PFSK-1 (cell line): ENCODE data around the gene FERMT1.

Experiments used
- FOXP2 ChIP-seq: optimal IDR thresholded peaks from 2 replicates; pipeline ENCODE3; 2011; ENCODE audit warnings: borderline replicate concordance, control low read depth, inconsistent platforms; ENCODE audit not compliant: insufficient read depth; ENCODE audit errors: extremely low read length, extremely low read depth
- POLR2AphosphoS5 ChIP-seq: IDR thresholded peaks from 2 replicates; pipeline ENCODE4 v1.6.1; 2012; ENCODE audit warnings: low read depth, mild to moderate bottlenecking, control low read depth, low read length, moderate library complexity
- SIN3A ChIP-seq: IDR thresholded peaks from 2 replicates; pipeline ENCODE4 v1.6.1; 2012; ENCODE audit warnings: mild to moderate bottlenecking, low read length, moderate library complexity, borderline replicate concordance; ENCODE audit not compliant: insufficient read depth
- TAF1 ChIP-seq: IDR thresholded peaks from 2 replicates; pipeline ENCODE4 v1.6.1; 2012; ENCODE audit warnings: low read length, control low read depth, borderline replicate concordance; ENCODE audit not compliant: insufficient read depth
- TF ChIP-seq, protein P1 (sequence below), 2 experiments: IDR thresholded peaks; 2 replicates each; pipeline versions ENCODE4 v1.6.1 to v1.8.0; 2011 to 2012; ENCODE audit warnings: low read depth in 2 of 2, low read length in 2 of 2, control low read depth in 1 of 2, inconsistent platforms in 1 of 2, mild to moderate bottlenecking in 1 of 2, moderate library complexity in 1 of 2; ENCODE audit not compliant: insufficient read depth in 1 of 2

FERMT1 gene

DNA sequence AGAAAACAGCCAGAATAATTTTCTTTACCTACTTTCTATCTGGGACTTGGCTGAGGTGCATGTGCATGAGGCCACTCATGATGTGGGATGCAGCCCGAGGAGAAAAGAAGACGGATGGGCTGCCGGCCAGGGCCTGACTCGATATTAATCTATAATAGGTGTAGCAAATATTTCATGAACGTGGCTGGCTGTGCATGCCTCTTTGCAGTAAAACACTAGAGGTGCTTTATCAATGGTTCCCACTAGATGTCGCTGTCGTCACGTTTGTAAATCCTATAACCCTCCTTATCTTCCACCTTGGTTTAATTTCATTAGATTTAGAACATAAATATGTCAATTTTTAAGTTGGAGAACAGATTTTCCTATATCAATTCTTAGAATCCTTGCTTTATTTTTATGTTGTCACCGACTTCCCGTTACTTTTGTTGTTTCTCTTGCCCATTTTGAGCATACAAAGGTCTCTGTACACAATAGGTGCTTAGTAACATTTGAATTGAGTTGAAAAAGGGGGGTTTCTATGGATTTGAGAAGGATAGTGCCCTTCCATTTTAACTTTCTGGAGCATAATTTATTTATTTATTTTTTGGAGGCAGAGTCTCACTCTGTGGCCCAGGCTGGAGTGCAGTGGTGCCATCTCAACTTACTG lies 19.6 kb upstream of the FERMT1 start:
- TF ChIP-seq FOXP2 (no peak), TAF1 (no peak), POLR2AphosphoS5 (no peak), SIN3A (no peak)
- TF ChIP-seq, protein P1, sequence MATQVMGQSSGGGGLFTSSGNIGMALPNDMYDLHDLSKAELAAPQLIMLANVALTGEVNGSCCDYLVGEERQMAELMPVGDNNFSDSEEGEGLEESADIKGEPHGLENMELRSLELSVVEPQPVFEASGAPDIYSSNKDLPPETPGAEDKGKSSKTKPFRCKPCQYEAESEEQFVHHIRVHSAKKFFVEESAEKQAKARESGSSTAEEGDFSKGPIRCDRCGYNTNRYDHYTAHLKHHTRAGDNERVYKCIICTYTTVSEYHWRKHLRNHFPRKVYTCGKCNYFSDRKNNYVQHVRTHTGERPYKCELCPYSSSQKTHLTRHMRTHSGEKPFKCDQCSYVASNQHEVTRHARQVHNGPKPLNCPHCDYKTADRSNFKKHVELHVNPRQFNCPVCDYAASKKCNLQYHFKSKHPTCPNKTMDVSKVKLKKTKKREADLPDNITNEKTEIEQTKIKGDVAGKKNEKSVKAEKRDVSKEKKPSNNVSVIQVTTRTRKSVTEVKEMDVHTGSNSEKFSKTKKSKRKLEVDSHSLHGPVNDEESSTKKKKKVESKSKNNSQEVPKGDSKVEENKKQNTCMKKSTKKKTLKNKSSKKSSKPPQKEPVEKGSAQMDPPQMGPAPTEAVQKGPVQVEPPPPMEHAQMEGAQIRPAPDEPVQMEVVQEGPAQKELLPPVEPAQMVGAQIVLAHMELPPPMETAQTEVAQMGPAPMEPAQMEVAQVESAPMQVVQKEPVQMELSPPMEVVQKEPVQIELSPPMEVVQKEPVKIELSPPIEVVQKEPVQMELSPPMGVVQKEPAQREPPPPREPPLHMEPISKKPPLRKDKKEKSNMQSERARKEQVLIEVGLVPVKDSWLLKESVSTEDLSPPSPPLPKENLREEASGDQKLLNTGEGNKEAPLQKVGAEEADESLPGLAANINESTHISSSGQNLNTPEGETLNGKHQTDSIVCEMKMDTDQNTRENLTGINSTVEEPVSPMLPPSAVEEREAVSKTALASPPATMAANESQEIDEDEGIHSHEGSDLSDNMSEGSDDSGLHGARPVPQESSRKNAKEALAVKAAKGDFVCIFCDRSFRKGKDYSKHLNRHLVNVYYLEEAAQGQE (IDR thresholded peaks at IDR 0.05; ENCODE audit: insufficient read depth in 1 of 2, low read depth in 2 of 2, low read length in 2 of 2): no peak

DNA sequence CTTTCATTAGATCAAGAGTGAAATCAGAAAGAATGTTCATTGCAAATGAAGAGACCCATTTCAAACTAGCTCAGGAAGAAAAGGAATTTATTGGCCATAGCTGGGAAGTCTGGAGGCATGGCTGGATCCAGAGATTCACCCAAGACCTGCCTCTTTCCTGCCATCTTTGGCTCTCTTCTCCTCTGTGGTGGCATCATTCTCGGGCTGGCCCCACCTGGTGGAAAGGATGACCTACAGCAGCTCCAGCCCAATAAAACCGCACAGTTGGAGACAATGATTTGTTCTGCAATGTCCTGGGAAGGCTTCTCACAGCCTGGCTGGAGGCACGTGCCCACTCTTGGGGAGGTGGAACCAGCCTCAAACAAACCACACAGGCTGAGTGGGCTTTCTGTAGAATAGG lies 18.1 kb upstream of the FERMT1 start:
- TF ChIP-seq FOXP2 (no peak), TAF1 (no peak), SIN3A (no peak), POLR2AphosphoS5 (no peak)
- TF ChIP-seq, protein P1 (IDR thresholded peaks at IDR 0.05; ENCODE audit: insufficient read depth in 1 of 2, low read depth in 2 of 2, low read length in 2 of 2): no peak

DNA sequence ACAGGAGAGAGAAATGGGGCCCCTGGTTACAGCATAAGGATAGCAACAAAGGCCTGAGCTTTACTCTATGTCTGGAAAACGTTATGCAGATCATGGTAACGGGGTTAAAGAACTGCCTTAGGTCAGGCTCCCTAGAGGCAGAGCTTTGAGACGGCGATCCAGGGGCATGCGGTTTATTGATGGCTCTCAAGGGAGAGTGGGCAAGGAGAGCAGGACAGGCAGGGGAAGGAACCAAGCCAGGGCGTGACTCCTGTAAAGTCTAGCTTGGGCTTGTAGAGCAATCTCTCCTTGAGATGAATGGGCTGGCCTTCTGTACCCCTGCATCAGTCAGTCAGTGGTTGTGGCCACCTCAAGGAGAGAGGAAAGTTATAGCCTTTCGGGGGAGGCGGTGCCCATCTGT lies 12.5 kb upstream of the FERMT1 start:
- TF ChIP-seq SIN3A (no peak), POLR2AphosphoS5 (no peak), TAF1 (no peak)

DNA sequence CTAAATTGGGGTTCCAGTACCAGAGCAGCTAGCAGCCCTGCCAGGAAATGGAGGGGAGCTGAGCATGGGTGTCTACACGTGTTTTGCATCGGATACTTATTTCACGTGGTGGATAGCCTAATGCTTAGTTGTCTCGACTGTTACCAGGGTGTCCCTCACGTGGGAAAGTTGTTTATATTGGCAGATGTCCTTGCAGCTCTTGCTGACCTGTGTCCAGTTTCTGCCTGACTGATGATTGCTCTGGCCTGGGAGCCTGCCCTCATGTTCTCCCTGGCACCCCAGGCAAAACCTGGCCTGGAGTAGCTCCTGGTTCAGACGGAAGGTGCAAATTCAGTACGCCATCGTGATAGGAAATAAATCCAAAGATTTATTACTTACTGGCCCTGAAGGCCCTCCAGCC lies 11.8 kb upstream of the FERMT1 start:
- TF ChIP-seq FOXP2 (no peak), POLR2AphosphoS5 (no peak), SIN3A (no peak), TAF1 (no peak)
- TF ChIP-seq, protein P1 (IDR thresholded peaks at IDR 0.05; ENCODE audit: insufficient read depth in 1 of 2, low read depth in 2 of 2, low read length in 2 of 2): no peak

DNA sequence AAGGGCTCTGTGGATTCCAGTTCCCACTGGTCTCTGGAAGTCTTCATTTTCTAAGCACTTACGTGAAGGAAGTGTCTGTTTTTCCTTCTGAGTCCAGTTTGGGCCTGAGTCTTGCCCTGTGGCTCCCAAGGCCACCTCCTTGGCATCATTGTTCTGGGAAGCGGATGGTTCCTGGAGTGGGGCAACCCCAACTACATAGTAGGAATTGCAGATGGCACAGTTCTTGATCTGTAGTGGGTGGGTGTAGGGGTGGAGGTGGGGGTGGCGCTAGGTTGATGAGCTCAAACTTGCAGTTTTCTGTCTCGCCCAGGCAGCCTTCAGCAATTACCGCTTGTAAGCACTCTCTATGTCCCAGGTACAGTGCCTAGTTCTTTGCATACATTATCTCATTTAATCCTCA lies 7.2 kb upstream of the FERMT1 start:
- TF ChIP-seq TAF1: no peak
- TF ChIP-seq SIN3A: no peak

DNA sequence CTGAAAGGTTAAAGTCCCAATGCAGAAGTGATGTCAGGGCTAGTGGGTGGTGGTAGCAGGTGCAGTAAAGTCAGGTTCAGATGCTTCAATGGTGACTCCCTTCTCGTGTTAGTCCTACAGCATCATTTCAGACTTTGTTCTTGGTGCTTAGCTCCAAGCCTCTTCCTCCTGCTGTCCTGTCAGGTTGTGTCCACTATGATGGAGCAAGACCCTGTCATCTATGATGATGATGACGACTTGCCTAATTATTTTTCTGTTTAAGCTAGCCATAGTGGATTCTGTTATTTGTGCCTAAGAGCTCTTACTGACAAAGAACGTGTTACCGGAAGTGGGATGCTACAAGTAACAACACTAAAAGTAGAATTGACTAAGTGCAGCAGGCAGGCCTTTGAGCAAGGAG lies 5.0 kb upstream of the FERMT1 start:
- TF ChIP-seq FOXP2 (no peak), POLR2AphosphoS5 (no peak), SIN3A (no peak), TAF1 (no peak)
- TF ChIP-seq, protein P1 (IDR thresholded peaks at IDR 0.05; ENCODE audit: insufficient read depth in 1 of 2, low read depth in 2 of 2, low read length in 2 of 2): no peak
